WTC11 (cell line): ENCODE data around the gene DNAI1. TPM values are rescaled to one million over a fixed set of nuclear protein-coding genes. Genes with fewer than 3 reads are reported as not detected.

ENCODE experiments used
- ATAC-seq: fragments of 200-7000 bp; cut with Tn5 transposase; 2 replicates; pipeline ENCODE4 v1.10.0; 2021; ENCODE audit warnings: mild to moderate bottlenecking, moderate library complexity
- CTCF ChIA-PET: fragments of 300-600 bp; sonication (Branson Sonifier 250); formaldehyde crosslinking; loops from one replicate; lab custom pipeline; 2021; ENCODE audit warnings: antibody characterized with exemption; lab: Charles Lee
- POLR2A ChIA-PET: fragments of 350-600 bp; sonication (Branson Sonifier 250); formaldehyde crosslinking; loops from one replicate; lab custom pipeline; 2021; ENCODE audit warnings: antibody characterized with exemption; lab: Charles Lee
- DNase-seq: peaks from one replicate; pipeline ENCODE4 v3.0.0; 2021; ENCODE audit warnings: low spot score
- H3K27ac Mint-ChIP-seq: 2 replicates; pipeline ENCODE4 v1.8.0; 2021; ENCODE audit warnings: mixed read lengths
- H3K27me3 Mint-ChIP-seq: 2 replicates; pipeline ENCODE4 v1.8.0; 2021; ENCODE audit warnings: low read depth, mild to moderate bottlenecking, moderate library complexity, mixed read lengths
- H3K36me3 Mint-ChIP-seq: 2 replicates; pipeline ENCODE4 v1.8.0; 2021; ENCODE audit warnings: mixed read lengths
- H3K4me1 Mint-ChIP-seq: 2 replicates; pipeline ENCODE4 v1.8.0; 2022; ENCODE audit warnings: mixed read lengths
- H3K4me3 Mint-ChIP-seq: 2 replicates; pipeline ENCODE4 v1.8.0; 2021; ENCODE audit warnings: mild to moderate bottlenecking, moderate library complexity, mixed read lengths
- H3K9me3 Mint-ChIP-seq: 2 replicates; pipeline ENCODE4 v1.8.0; 2021; ENCODE audit warnings: mixed read lengths
- AR ChIP-seq: fragments of 250-450 bp; sonication (Bioruptor Pico); IDR thresholded peaks from 2 replicates; pipeline ENCODE4 v1.9.0; 2021; ENCODE audit warnings: mild to moderate bottlenecking
- ATF1 ChIP-seq: sonication (generic); formaldehyde crosslinking; IDR thresholded peaks from 2 replicates; pipeline ENCODE4 v1.8.1; 2023; ENCODE audit warnings: mild to moderate bottlenecking, moderate library complexity, missing genetic modification reagents
- CDX4 ChIP-seq: fragments of 250-450 bp; sonication (Bioruptor Pico); IDR thresholded peaks from 2 replicates; pipeline ENCODE4 v1.9.0; 2021; ENCODE audit warnings: moderate library complexity, mild to moderate bottlenecking, inconsistent platforms, borderline replicate concordance
- CREB1 ChIP-seq: sonication (generic); formaldehyde crosslinking; IDR thresholded peaks from 2 replicates; pipeline ENCODE4 v1.8.0; 2023; ENCODE audit warnings: mild to moderate bottlenecking, missing genetic modification reagents
- CREM ChIP-seq: sonication (generic); formaldehyde crosslinking; IDR thresholded peaks from 2 replicates; pipeline ENCODE4 v1.8.1; 2022; ENCODE audit warnings: mild to moderate bottlenecking, missing genetic modification reagents, moderate library complexity
- E2F1 ChIP-seq: sonication (generic); formaldehyde crosslinking; IDR thresholded peaks from 2 replicates; pipeline ENCODE4 v1.8.0; 2022; ENCODE audit warnings: mild to moderate bottlenecking, missing genetic modification reagents
- E2F5 ChIP-seq: sonication (generic); formaldehyde crosslinking; IDR thresholded peaks from 2 replicates; pipeline ENCODE4 v1.8.1; 2022; ENCODE audit warnings: mild to moderate bottlenecking, moderate library complexity, missing genetic modification reagents
- ELF4 ChIP-seq: sonication (generic); formaldehyde crosslinking; IDR thresholded peaks from 2 replicates; pipeline ENCODE4 v1.8.1; 2022; ENCODE audit warnings: low read depth, mild to moderate bottlenecking, moderate library complexity, missing genetic modification reagents
- ESRRA ChIP-seq: sonication (generic); formaldehyde crosslinking; IDR thresholded peaks from 2 replicates; pipeline ENCODE4 v1.8.1; 2022; ENCODE audit warnings: mild to moderate bottlenecking, missing genetic modification reagents, borderline replicate concordance
- FOXJ3 ChIP-seq: sonication (generic); formaldehyde crosslinking; IDR thresholded peaks from 2 replicates; pipeline ENCODE4 v1.9.0; 2021; ENCODE audit warnings: missing genetic modification reagents, mild to moderate bottlenecking, borderline replicate concordance
- FOXP4 ChIP-seq: sonication (generic); formaldehyde crosslinking; IDR thresholded peaks from 2 replicates; pipeline ENCODE4 v1.8.0; 2022; ENCODE audit warnings: mild to moderate bottlenecking, missing genetic modification reagents
- NFYB ChIP-seq: sonication (generic); formaldehyde crosslinking; conservative IDR thresholded peaks from 2 replicates; pipeline ENCODE4 v1.8.0; 2022; ENCODE audit warnings: low read depth, missing genetic modification reagents
- NR3C1 ChIP-seq: sonication (generic); formaldehyde crosslinking; conservative IDR thresholded peaks from 2 replicates; pipeline ENCODE4 v1.8.1; 2023; ENCODE audit warnings: low read depth, mild to moderate bottlenecking, missing genetic modification reagents
- OVOL2 ChIP-seq: fragments of 250-450 bp; sonication (Bioruptor Pico); IDR thresholded peaks from 2 replicates; pipeline ENCODE4 v1.9.0; 2021; ENCODE audit warnings: mild to moderate bottlenecking, borderline replicate concordance
- RELA ChIP-seq: sonication (generic); formaldehyde crosslinking; IDR thresholded peaks from 2 replicates; pipeline ENCODE4 v1.8.1; 2022; ENCODE audit warnings: missing genetic modification reagents, mild to moderate bottlenecking, borderline replicate concordance
- TEAD1 ChIP-seq: sonication (generic); formaldehyde crosslinking; IDR thresholded peaks from 2 replicates; pipeline ENCODE4 v1.8.0; 2022; ENCODE audit warnings: mild to moderate bottlenecking, missing genetic modification reagents
- TP53 ChIP-seq: sonication (generic); formaldehyde crosslinking; IDR thresholded peaks from 2 replicates; pipeline ENCODE4 v1.8.1; 2023; ENCODE audit warnings: mild to moderate bottlenecking, missing genetic modification reagents
- ZNF423 ChIP-seq: fragments of 250-450 bp; sonication (Bioruptor Pico); IDR thresholded peaks from 2 replicates; pipeline ENCODE4 v2.1.2; 2022; ENCODE audit warnings: mild to moderate bottlenecking, moderate library complexity
- ZNF532 ChIP-seq: fragments of 250-450 bp; sonication (Bioruptor Pico); IDR thresholded peaks from 2 replicates; pipeline ENCODE4 v1.9.0; 2021; ENCODE audit warnings: mild to moderate bottlenecking, borderline replicate concordance
- total RNA-seq: library from RNA; stranded (reverse); gene quantifications from 3 replicates; pipeline ENCODE4 v1.2.3, GENCODE V29; 2021

Gene DNAI1
- total RNA-seq, 1 experiment from 2014 or later, result 2.1 TPM

GRCh38 chr9:34501372-34501771, 42.8 kb downstream of the DNAI1 start (continued):
- no peak for TF ChIP-seq ZNF532 (CRISPR knock-in tag)
- TF ChIP-seq RELA (CRISPR knock-in tag), result no peak
- TF ChIP-seq ZNF423 (CRISPR knock-in tag), result no peak
- TF ChIP-seq TEAD1 (CRISPR knock-in tag), result no peak
- TF ChIP-seq FOXJ3, result no peak
- no peak for TF ChIP-seq CDX4 (CRISPR knock-in tag)
- no peak for TF ChIP-seq FOXP4 (CRISPR knock-in tag)
- no peak for TF ChIP-seq CREB1 (CRISPR knock-in tag)
- TF ChIP-seq CREM (CRISPR knock-in tag), result no peak
- TF ChIP-seq TP53 (CRISPR knock-in tag), result no peak
- TF ChIP-seq ESRRA (CRISPR knock-in tag), result no peak
- TF ChIP-seq NFYB (CRISPR knock-in tag), result no peak
- no peak for TF ChIP-seq ATF1
- TF ChIP-seq, all 79 proteins: peak for 0

- ATAC-seq, result peak; percentile 68
- Mint-ChIP-seq H3K4me3 (no peak overlapping the region), H3K4me1 (peaks cover 12% of the 10 kb centered on the region), H3K36me3 (no peaks in the 10 kb centered on the region), H3K27me3 (peaks cover 4% of the 10 kb centered on the region; the same call in 1 of the 2 replicates), H3K9me3 (no peaks in the 10 kb centered on the region), H3K27ac (no peak overlapping the region)
- ChIA-PET CTCF (interaction anchor here (0.7 to 3.6 kb wide), 24 partner anchors 8 to 126 kb away, joined by 3 to 41 read pairs (median 4); partner anchors contain the start of genes DNAI1, ENHO and FAM219A), POLR2A (no interaction called here)
- peak; percentile 42 for DNase-seq
- TF ChIP-seq CREB1 (CRISPR knock-in tag) (no peak), E2F1 (CRISPR knock-in tag) (no peak), ELF4 (CRISPR knock-in tag) (no peak)
- TF ChIP-seq, all 79 proteins: peak for 0
These were observed 43.4 kb downstream of the DNAI1 start for GRCh38 chr9:34501889-34502425.

GRCh38 chr9:34502471-34502870, 43.9 kb downstream of the DNAI1 start:
- POLR2A ChIA-PET, result no interaction called here
- Mint-ChIP-seq H3K4me3 (no peak overlapping the region), H3K9me3 (no peaks in the 10 kb centered on the region), H3K36me3 (no peaks in the 10 kb centered on the region), H3K27me3 (peaks cover 4% of the 10 kb centered on the region; the same call in 1 of the 2 replicates), H3K4me1 (peaks cover 12% of the 10 kb centered on the region), H3K27ac (no peak overlapping the region)
- CTCF ChIA-PET, result interaction anchor here (0.7 to 3.6 kb wide), 24 partner anchors 8 to 127 kb away, joined by 3 to 41 read pairs (median 4); partner anchors contain the start of genes DNAI1, ENHO and FAM219A
- TF ChIP-seq CREB1 (CRISPR knock-in tag) (no peak), E2F5 (CRISPR knock-in tag) (no peak), AR (no peak), OVOL2 (CRISPR knock-in tag) (no peak), NR3C1 (no peak)
- DNase-seq (no peak), ATAC-seq (no peak)
